ENCODE results near the gene NAALADL1.

The NAALADL1 gene

GRCh38 chr11:65058419-65059054 lies at the start of gene NAALADL1:
TSS of gene NAALADL1 (minus strand) at chr11:65058553. CDS start at chr11:65058521, 32 bp downstream.
- DNase-seq (ENCODE audit: low spot score), result no peak

- no peak for DNase-seq (ENCODE audit: low spot score)
Observed at GRCh38 chr11:65107751-65108468, 49.6 kb upstream of the NAALADL1 start.

- no peak for DNase-seq (ENCODE audit: low spot score)
Observed at GRCh38 chr11:65107078-65107477, 48.7 kb upstream of the NAALADL1 start.

GRCh38 chr11:65104628-65105027 lies 46.3 kb upstream of the NAALADL1 start:
- DNase-seq (ENCODE audit: low spot score), result no peak

GRCh38 chr11:65103476-65103875 lies 45.1 kb upstream of the NAALADL1 start:
- no peak for DNase-seq (ENCODE audit: low spot score)

- no peak for DNase-seq (ENCODE audit: low spot score)
Observed at GRCh38 chr11:65102142-65103095, 44.1 kb upstream of the NAALADL1 start.

GRCh38 chr11:65100674-65101350 lies 42.5 kb upstream of the NAALADL1 start:
- DNase-seq (ENCODE audit: low spot score), result no peak

GRCh38 chr11:65096926-65097325 lies 38.6 kb upstream of the NAALADL1 start:
- no peak for DNase-seq (ENCODE audit: low spot score)

- DNase-seq (ENCODE audit: low spot score), result peak; percentile 79
Observed at GRCh38 chr11:65095974-65096806, 37.8 kb upstream of the NAALADL1 start, which contains the start of gene VPS51. TSS of gene VPS51 (plus strand) at chr11:65096214. CDS start at chr11:65096251, 37 bp downstream.

- no peak for DNase-seq (ENCODE audit: low spot score)
Observed at GRCh38 chr11:65095427-65095826, 37.1 kb upstream of the NAALADL1 start.

GRCh38 chr11:65090628-65091027 lies 32.3 kb upstream of the NAALADL1 start:
- no peak for DNase-seq (ENCODE audit: low spot score)

- no peak for DNase-seq (ENCODE audit: low spot score)
Observed at GRCh38 chr11:65089621-65090020, 31.3 kb upstream of the NAALADL1 start.

GRCh38 chr11:65087827-65088226 lies 29.5 kb upstream of the NAALADL1 start:
- DNase-seq (ENCODE audit: low spot score), result no peak

- DNase-seq (ENCODE audit: low spot score), result no peak
Observed at GRCh38 chr11:65087216-65087615, 28.9 kb upstream of the NAALADL1 start.

GRCh38 chr11:65086809-65087208 lies 28.5 kb upstream of the NAALADL1 start:
- no peak for DNase-seq (ENCODE audit: low spot score)

GRCh38 chr11:65085446-65085845 lies 27.1 kb upstream of the NAALADL1 start:
- DNase-seq (ENCODE audit: low spot score), result no peak

- DNase-seq (ENCODE audit: low spot score), result no peak
Observed at GRCh38 chr11:65084598-65085375, 26.4 kb upstream of the NAALADL1 start.

- DNase-seq (ENCODE audit: low spot score), result peak; percentile 92
Observed at GRCh38 chr11:65083834-65084597, 25.7 kb upstream of the NAALADL1 start, which contains the start of the genes CDCA5 and ZFPL1. TSS of gene CDCA5 (minus strand) at chr11:65084040. CDS start at chr11:65083978, 62 bp downstream. TSS of gene ZFPL1 (plus strand) at chr11:65084222. CDS start at chr11:65084699, 477 bp downstream.

Measured in kidney capillary endothelial cell (primary cell).